HG03575 (cell line): ENCODE results near the gene IL17F.

ENCODE experiments used
- ATAC-seq: cut with Tn5 transposase; IDR thresholded peaks from one replicate; pipeline ENCODE4 v1.9.1; 2021; ENCODE audit not compliant: unreplicated experiment, insufficient number of reproducible peaks, low FRiP score; ENCODE audit errors: extremely low read depth

The IL17F gene

GRCh38 chr6:52251113-52251512, 6.8 kb upstream of the IL17F start:
- ATAC-seq: no peak

- no peak for ATAC-seq
These were observed 4.8 kb upstream of the IL17F start for GRCh38 chr6:52249078-52249477.

DNA sequence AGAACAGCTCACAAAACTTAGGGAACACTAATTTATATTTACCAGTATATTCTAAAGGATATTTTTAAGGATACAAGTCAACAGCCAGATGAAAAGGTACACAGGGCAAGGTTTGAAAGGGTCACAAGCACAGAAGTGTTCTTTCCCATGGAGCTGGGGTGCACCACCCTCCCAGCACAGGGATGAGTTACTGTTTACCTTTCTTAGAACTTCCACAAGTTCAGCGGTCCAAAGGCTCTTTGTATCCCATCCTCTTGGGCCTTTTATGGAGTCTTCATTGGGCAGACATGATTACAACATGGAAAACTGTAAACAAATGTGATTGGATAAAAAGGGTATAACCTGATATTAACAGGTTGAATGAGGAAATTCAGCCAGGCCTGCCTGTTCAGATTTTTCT, 1.1 kb upstream of the IL17F start:
- no peak for ATAC-seq

- ATAC-seq: no peak
These were observed 912 bp downstream of the IL17F start for GRCh38 chr6:52243282-52243893.

GRCh38 chr6:52241819-52242218, 2.5 kb downstream of the IL17F start:
- no peak for ATAC-seq

DNA sequence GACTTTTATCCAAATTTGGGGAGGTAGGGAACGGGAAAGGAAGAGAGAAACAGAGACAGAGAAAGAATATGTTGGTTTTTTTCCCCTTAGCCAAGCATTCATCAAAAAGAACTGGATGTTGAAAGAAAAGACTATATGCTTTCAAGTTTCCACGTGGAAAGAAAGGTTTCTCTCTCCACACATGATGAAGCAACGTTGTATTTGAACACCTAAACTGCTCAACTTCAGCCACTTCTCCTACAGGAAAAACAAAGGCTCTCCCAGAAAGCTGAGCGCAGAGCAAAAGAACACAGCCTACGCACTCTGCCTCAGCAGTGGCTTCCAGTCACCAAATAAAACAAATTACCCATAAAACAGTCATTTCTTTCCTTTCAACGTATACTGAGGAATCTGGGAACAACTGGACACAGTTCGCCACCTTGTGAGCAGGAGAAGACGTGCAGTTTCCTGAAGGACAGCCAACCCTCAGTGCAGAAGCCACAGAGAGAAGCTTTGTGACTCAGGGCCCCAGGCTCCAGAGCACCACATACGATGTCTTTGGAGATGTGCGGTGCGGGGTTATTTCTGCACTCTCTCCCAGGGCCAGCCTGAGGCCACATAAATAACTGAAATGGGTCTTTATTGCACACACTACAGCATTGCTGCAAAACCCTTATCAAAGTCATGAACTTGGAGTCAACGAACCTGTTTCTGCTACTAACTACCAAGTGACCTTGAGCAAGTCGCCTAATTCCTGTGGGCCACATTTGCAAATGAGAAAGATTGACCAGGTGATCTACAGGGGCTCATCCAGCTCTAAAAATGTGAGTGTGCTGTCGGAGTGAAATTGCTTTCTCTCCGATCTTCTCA, 10.1 kb downstream of the IL17F start:
- ATAC-seq: peak; percentile 45

- ATAC-seq: no peak
These were observed 11.3 kb downstream of the IL17F start for GRCh38 chr6:52233005-52233404.

GRCh38 chr6:52231406-52232127, 12.7 kb downstream of the IL17F start:
- ATAC-seq: no peak

DNA sequence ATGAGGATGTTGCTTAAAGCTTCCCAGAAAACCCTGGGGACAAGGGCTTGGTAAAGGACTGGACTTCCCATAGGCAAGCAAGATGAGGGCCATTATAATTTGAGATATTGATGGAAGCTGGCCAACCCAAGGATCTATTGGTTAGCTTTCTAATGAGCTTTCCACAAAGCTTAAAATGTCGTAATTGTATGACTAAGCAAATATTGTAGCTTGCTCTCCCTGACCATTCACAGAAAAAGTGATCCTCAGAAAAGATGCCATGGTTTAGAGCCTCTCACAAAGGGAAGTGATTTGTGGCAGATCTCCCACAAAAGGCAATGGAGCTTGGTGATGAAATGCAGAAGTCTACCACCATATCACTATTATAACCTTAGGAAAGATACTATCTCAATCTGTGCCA, 13.6 kb downstream of the IL17F start:
- ATAC-seq: no peak

- peak; percentile 98 for ATAC-seq
These were observed 16.8 kb downstream of the IL17F start for GRCh38 chr6:52227495-52227894.

GRCh38 chr6:52221302-52221701, 23.0 kb downstream of the IL17F start:
- ATAC-seq: peak; percentile 71

DNA sequence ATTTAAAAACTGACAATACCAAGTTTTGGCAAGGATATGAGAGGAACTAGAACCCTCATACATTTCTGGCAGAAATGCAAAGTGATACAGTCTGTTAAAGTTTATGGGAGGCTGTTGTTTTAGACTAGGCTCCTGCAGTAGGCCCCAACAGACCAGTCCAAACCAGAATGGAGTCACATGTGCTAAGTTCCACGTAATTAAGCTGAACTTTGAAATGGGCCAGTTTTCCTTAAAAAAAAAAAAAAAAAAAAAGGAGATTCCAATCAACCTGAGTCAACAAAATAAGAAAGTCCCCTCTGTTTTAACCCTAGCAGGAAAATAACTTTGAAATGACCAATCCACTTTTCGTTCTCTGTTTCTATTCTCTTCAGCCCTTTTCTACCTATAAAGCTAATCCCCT, 26.5 kb downstream of the IL17F start:
- no peak for ATAC-seq

DNA sequence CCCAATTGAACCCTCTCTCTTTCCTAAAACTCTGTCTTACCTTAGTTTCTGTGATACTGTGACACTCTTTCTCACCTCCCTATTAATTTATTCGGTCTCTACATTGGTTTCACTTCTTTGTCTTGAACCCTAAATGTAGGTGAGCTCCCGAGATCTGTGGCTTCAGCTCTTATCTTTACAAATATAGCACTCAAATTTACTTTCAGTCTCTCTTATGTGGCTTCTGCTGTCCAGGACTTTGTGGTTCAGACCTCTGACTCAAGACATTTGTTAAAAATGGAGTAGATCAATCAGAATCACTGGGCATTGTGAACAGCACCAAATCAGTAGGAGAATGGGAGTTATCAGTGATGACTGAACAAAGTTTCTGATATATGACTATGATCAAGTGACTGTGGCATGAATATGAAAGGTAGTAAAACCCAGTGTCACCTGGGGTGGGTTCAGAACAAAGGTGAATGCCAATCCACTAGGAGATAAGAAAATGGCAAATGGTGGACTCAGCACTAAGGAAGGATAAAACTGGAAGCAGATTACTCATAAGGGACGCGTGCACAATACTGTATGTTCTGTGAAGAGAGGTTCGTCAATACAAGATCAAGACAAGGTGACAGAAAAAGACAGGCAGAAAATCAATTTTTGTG, 27.2 kb downstream of the IL17F start:
- no peak for ATAC-seq

DNA sequence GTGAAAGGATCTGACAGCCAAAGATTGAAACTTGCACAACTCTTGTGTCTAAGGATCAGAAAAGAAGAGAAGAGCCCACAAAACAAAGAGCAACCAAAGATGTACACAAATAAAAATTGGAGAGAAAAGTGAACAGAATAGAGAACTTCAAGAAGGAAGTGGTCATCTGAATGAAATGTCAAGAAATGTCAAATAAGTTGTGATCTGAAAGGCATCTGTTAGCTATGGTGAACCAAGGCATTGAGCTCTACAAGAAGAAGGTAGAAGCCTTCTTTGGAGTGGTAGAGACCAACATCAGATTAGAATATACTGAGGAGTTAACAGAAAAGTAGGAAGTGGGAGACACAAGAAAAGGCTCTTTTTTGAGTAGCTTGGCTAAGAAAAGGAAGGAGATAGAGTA, 28.5 kb downstream of the IL17F start:
- no peak for ATAC-seq

- ATAC-seq: no peak
These were observed 31.2 kb downstream of the IL17F start for GRCh38 chr6:52213127-52213526.

DNA sequence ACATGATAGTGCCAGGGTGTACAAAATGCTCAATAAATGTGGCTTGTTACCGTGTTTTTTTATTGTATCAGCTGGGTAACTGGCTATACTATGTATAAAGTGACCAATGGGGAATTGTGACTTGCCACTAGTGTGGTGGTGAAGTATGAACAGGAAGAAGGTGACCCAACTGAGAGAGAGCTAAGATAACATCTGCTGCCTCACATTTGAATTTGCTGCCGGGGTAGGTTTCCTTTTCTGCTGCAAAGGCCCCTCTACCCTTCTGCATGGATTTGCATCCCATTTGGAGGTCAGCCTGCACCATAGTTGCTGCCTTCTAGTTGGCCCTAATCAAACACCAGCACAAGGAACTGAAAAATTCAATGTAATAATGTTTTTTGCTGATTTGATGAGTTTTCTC, 34.1 kb downstream of the IL17F start:
- no peak for ATAC-seq

DNA sequence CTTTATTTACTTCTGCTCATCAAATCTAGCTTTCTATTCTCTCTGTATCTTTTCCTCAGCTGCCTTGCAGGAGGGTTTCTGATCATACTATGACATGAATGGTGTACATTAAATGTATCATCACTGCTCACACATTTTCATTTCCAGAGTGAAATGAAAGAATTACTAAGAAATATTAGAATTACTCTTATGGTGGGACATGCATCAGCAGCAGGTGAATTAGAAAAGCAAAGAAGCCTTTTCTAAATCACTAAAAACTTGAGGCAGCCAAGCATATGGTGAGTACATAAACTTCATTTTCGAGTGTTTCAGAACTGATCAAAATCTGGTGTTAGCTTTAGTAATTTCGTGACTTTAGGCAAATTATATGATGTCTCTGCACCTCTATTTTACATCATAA, 34.5 kb downstream of the IL17F start:
- ATAC-seq: no peak

- ATAC-seq: no peak
These were observed 35.7 kb downstream of the IL17F start for GRCh38 chr6:52208612-52209011.

DNA sequence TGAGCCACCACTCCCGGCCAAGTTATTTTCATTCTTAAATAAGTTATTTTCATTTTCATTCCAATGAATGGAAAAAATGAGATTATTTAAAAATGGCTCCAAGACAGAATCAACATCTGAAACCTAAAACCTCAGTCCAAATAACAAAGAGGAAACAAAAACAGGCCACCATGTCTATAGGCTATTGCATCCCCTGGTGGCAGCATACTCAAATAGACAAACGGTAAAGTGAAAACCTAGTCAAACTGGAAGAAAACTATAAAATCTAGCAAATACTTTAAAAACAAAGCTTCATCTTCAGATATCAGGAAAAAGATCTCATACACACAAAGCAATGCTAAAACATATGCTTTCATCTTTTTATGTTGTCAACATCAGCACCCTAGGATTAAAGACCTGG, 37.2 kb downstream of the IL17F start:
- no peak for ATAC-seq

DNA sequence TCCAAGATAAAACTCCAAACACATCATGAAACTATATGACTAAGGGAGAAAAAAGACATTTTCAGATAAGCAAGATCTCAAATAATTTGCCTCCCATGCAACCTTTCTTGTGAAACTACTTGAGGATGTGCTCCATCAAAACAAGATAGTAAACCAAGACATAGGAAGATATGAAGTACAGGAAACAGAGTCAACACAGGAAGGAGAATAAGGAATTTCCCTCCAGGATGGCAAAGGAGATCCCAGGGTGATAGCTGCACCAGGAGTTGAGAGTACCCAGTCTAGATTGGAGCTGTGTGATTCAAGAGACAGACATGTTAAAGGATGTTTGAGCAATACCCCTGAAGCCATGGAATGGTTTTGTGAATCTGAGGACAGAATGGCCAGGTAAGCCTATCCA, 42.8 kb downstream of the IL17F start:
- ATAC-seq: no peak
